IMR-90 (cell line): ENCODE results near the gene ACAD9. TPM values are rescaled to one million over a fixed set of nuclear protein-coding genes. Genes with fewer than 3 reads are reported as not detected.

Source experiments
- ATAC-seq: fragments of 200-7000 bp; cut with Tn5 transposase; 2 replicates; pipeline ENCODE4 v1.9.1; 2020; ENCODE audit warnings: low read depth, mild to moderate bottlenecking, moderate library complexity
- BruUV-seq: library from RNA; stranded (reverse); fragments of 400-500 nt; replicated peaks from 2 replicates; lab custom pipeline; 2021; lab: Mats Ljungman, UMichigan
- CTCF ChIA-PET: fragments of 300-600 bp; formaldehyde crosslinking; extraction: SDS; loops from one replicate; lab custom pipeline; 2021; ENCODE audit warnings: antibody characterized with exemption; lab: Yijun Ruan, JAX
- POLR2A ChIA-PET: fragments of 300-600 bp; sonication (Branson Sonifier 250); formaldehyde crosslinking; loops from one replicate; lab custom pipeline; 2022; ENCODE audit warnings: antibody characterized with exemption; ENCODE audit not compliant: unreplicated experiment; lab: Charles Lee
- DNase-seq: peaks from one replicate; pipeline ENCODE4 v3.0.0; 2013
- H2AFZ ChIP-seq: replicated peaks from 2 replicates; pipeline ENCODE3; 2013; ENCODE audit warnings: low read length, mild to moderate bottlenecking; ENCODE audit not compliant: poor library complexity
- H2AK5ac ChIP-seq: 2 replicates; pipeline ENCODE4 v1.6.1; 2013; ENCODE audit warnings: low read depth, low read length, inconsistent platforms
- H2AK9ac ChIP-seq: replicated peaks from 2 replicates; pipeline ENCODE3; 2013; ENCODE audit warnings: mild to moderate bottlenecking, low read depth, low read length, moderate library complexity; ENCODE audit not compliant: poor library complexity
- H2BK120ac ChIP-seq: 2 replicates; pipeline ENCODE4 v1.6.1; 2013; ENCODE audit warnings: low read depth, low read length, inconsistent platforms
- H2BK15ac ChIP-seq: 3 replicates; pipeline ENCODE4 v1.6.1; 2013; ENCODE audit warnings: low read depth, low read length, inconsistent platforms
- H2BK20ac ChIP-seq: 2 replicates; pipeline ENCODE4 v1.6.1; 2013; ENCODE audit warnings: low read depth, mild to moderate bottlenecking, inconsistent platforms, low read length, moderate library complexity
- H2BK5ac ChIP-seq: 2 replicates; pipeline ENCODE4 v1.6.1; 2013; ENCODE audit warnings: mild to moderate bottlenecking, low read depth, low read length, inconsistent platforms; ENCODE audit not compliant: poor library complexity, severe bottlenecking
- H3K14ac ChIP-seq: replicated peaks from 2 replicates; pipeline ENCODE4 v1.6.1; 2013; ENCODE audit warnings: low read depth, low read length, inconsistent platforms
- H3K18ac ChIP-seq: 2 replicates; pipeline ENCODE4 v1.6.1; 2013; ENCODE audit warnings: low read depth, low read length, control low read depth
- H3K23ac ChIP-seq: 2 replicates; pipeline ENCODE4 v1.6.1; 2013; ENCODE audit warnings: low read depth, low read length, inconsistent platforms
- H3K27ac ChIP-seq: 2 replicates; pipeline ENCODE4 v1.5.1; 2013; ENCODE audit warnings: mild to moderate bottlenecking, control low read depth, low read length; ENCODE audit not compliant: insufficient read depth
- H3K27me3 ChIP-seq: 2 replicates; pipeline ENCODE4 v1.6.1; 2013; ENCODE audit warnings: low read length; ENCODE audit not compliant: control insufficient read depth, insufficient read depth
- H3K36me3 ChIP-seq: 2 replicates; pipeline ENCODE4 v1.6.1; 2013; ENCODE audit warnings: low read length, mixed read lengths; ENCODE audit not compliant: control insufficient read depth, insufficient read depth
- H3K4ac ChIP-seq: 2 replicates; pipeline ENCODE4 v1.6.1; 2013; ENCODE audit warnings: low read depth, low read length, inconsistent platforms
- H3K4me1 ChIP-seq: 2 replicates; pipeline ENCODE4 v1.6.1; 2013; ENCODE audit warnings: low read length, mixed read lengths; ENCODE audit not compliant: control insufficient read depth, insufficient read depth
- H3K4me2 ChIP-seq: 2 replicates; pipeline ENCODE4 v1.6.1; 2013; ENCODE audit warnings: low read depth, mild to moderate bottlenecking, control low read depth, low read length, moderate library complexity
- H3K4me3 ChIP-seq: 2 replicates; pipeline ENCODE4 v1.5.1; 2013; ENCODE audit warnings: low read depth, mild to moderate bottlenecking, control low read depth, low read length, moderate library complexity; ENCODE audit not compliant: insufficient read depth
- H3K56ac ChIP-seq: 2 replicates; pipeline ENCODE4 v1.6.1; 2013; ENCODE audit warnings: low read length, inconsistent platforms; ENCODE audit not compliant: insufficient read depth; ENCODE audit errors: extremely low read depth
- H3K79me1 ChIP-seq, 2 experiments: 2 replicates each; pipeline ENCODE4 v1.6.1; 2013; ENCODE audit warnings: low read length in 2 of 2, inconsistent platforms in 1 of 2, low read depth in 1 of 2
- H3K9ac ChIP-seq: 2 replicates; pipeline ENCODE4 v1.6.1; 2013; ENCODE audit warnings: low read depth, low read length, control low read depth
- H3K9me1 ChIP-seq: 2 replicates; pipeline ENCODE4 v1.6.1; 2013; ENCODE audit warnings: low read length, inconsistent platforms; ENCODE audit not compliant: insufficient read depth
- H3K9me3 ChIP-seq: 2 replicates; pipeline ENCODE4 v1.6.1; 2013; ENCODE audit warnings: low read length; ENCODE audit not compliant: control insufficient read depth, insufficient read depth
- H4K20me1 ChIP-seq: 2 replicates; pipeline ENCODE4 v1.6.1; 2013; ENCODE audit warnings: low read length, inconsistent platforms; ENCODE audit not compliant: insufficient read depth
- H4K5ac ChIP-seq: 2 replicates; pipeline ENCODE4 v1.6.1; 2013; ENCODE audit warnings: mild to moderate bottlenecking, low read depth, low read length, control low read depth
- H4K8ac ChIP-seq, 2 experiments: 2 replicates each; pipeline ENCODE4 v1.6.1; 2013; ENCODE audit warnings: low read depth in 2 of 2, low read length in 2 of 2, control low read depth in 1 of 2, inconsistent platforms in 1 of 2
- H4K91ac ChIP-seq: 2 replicates; pipeline ENCODE4 v1.6.1; 2013; ENCODE audit warnings: low read depth, low read length, inconsistent platforms; ENCODE audit not compliant: insufficient read depth
- BHLHE40 ChIP-seq: fragments of 150-350 bp; IDR thresholded peaks from 2 replicates; pipeline ENCODE4 v1.6.1; 2016; ENCODE audit warnings: mild to moderate bottlenecking, low read depth, low read length
- CEBPB ChIP-seq: IDR thresholded peaks from 2 replicates; pipeline ENCODE4 v1.6.1; 2012; ENCODE audit warnings: low read depth, low read length, improper control_type of control experiment
- FOS ChIP-seq: fragments of 150-350 bp; IDR thresholded peaks from 2 replicates; pipeline ENCODE4 v1.6.1; 2016; ENCODE audit warnings: low read depth, low read length
- MAZ ChIP-seq: IDR thresholded peaks from 2 replicates; pipeline ENCODE4 v1.6.1; 2012; ENCODE audit warnings: low read depth, mild to moderate bottlenecking, low read length, improper control_type of control experiment, moderate library complexity, borderline replicate concordance
- MXI1 ChIP-seq: IDR thresholded peaks from 2 replicates; pipeline ENCODE4 v1.6.1; 2012; ENCODE audit warnings: low read depth, mild to moderate bottlenecking, low read length, moderate library complexity, borderline replicate concordance
- POLR2A ChIP-seq: IDR thresholded peaks from 2 replicates; pipeline ENCODE4 v1.6.1; 2012; ENCODE audit warnings: mild to moderate bottlenecking, low read depth, low read length
- RFX5 ChIP-seq: IDR thresholded peaks from 2 replicates; pipeline ENCODE4 v1.8.0; 2012; ENCODE audit warnings: low read depth, mild to moderate bottlenecking, low read length, moderate library complexity
- WGBS, 2 experiments: methylation state at CpG; one replicate each; pipeline versions ENCODE4 v1.1.5 to v1.1.7; 2013; ENCODE audit warnings: missing lambda C conversion rate in 2 of 2; ENCODE audit not compliant: insufficient read length in 1 of 2; ENCODE audit errors: extremely low coverage in 2 of 2; 5-methylcytosine and 5-hydroxymethylcytosine counted together
- dilution Hi-C: fragments of 300-500 bp; cut with HindIII; formaldehyde crosslinking; loops from one replicate; pipeline ENCODE4 v1.14.3; 2018; ENCODE audit warnings: low sequenced_read_pairs; ENCODE audit not compliant: unreplicated experiment
- in situ Hi-C: fragments of 300-500 bp; cut with MboI; formaldehyde crosslinking; loops from 3 replicates; pipeline ENCODE4 v1.14.3; 2019; ENCODE audit warnings: low sequenced_read_pairs, inconsistent platforms, mixed read lengths
- intact Hi-C: fragments of 100-400 bp; cut with micrococcal nuclease; formaldehyde crosslinking; loops from 2 replicates; pipeline ENCODE4 v1.10.0; 2022
- polyA plus RNA-seq, 3 experiments: library from polyadenylated mRNA; depleted of rRNA; stranded (reverse); fragments of >200 nt; gene quantifications; 2 replicates each; pipeline ENCODE4 v1.2.3, GENCODE V29; 2012; ENCODE audit warnings: low replicate concordance in 1 of 3
- total RNA-seq: library from RNA; depleted of rRNA; stranded (reverse); fragments of >200 nt; gene quantifications from 2 replicates; pipeline ENCODE4 v1.2.3, GENCODE V29; 2012
- TF ChIP-seq, protein P1 (sequence below): conservative IDR thresholded peaks from 2 replicates; pipeline ENCODE4 v1.5.1; 2012; ENCODE audit warnings: mild to moderate bottlenecking, low read depth, low read length, improper control_type of control experiment

Gene ACAD9
- total and polyA plus RNA-seq, 2 of the 4 experiments (the other 2 are of a cell fraction), result 31.2 to 41.3 TPM

- H2AK9ac ChIP-seq, result no peak overlapping the region
- no peak overlapping the region for H2BK15ac ChIP-seq
- H2AK5ac ChIP-seq, result no peak overlapping the region
- peaks cover 26% of the 10 kb centered on the region for H3K36me3 ChIP-seq
- H4K8ac ChIP-seq, result no peak overlapping the region
- H3K4me2 ChIP-seq, result no peak overlapping the region
- no peaks in the 10 kb centered on the region; the same call in 1 of the 2 replicates for H4K20me1 ChIP-seq
- no peak overlapping the region for H2BK120ac ChIP-seq
- TF ChIP-seq MXI1 (no peak), MAZ (no peak), FOS (no peak), POLR2A (no peak), BHLHE40 (no peak), CEBPB (no peak), RFX5 (no peak)
- TF ChIP-seq, protein P1, sequence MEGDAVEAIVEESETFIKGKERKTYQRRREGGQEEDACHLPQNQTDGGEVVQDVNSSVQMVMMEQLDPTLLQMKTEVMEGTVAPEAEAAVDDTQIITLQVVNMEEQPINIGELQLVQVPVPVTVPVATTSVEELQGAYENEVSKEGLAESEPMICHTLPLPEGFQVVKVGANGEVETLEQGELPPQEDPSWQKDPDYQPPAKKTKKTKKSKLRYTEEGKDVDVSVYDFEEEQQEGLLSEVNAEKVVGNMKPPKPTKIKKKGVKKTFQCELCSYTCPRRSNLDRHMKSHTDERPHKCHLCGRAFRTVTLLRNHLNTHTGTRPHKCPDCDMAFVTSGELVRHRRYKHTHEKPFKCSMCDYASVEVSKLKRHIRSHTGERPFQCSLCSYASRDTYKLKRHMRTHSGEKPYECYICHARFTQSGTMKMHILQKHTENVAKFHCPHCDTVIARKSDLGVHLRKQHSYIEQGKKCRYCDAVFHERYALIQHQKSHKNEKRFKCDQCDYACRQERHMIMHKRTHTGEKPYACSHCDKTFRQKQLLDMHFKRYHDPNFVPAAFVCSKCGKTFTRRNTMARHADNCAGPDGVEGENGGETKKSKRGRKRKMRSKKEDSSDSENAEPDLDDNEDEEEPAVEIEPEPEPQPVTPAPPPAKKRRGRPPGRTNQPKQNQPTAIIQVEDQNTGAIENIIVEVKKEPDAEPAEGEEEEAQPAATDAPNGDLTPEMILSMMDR, result no peak
- H2AFZ ChIP-seq, result no peak overlapping the region
- in situ Hi-C loops (no loop called here), intact Hi-C loops (no loop called here), dilution Hi-C loops (no loop called here)
- peaks cover 2% of the 10 kb centered on the region; the same call in 1 of the 2 replicates for H3K4me1 ChIP-seq
- no peak overlapping the region for H3K14ac ChIP-seq
- H3K23ac ChIP-seq, result no peak overlapping the region
- ATAC-seq, result no peak
- no peak overlapping the region for H3K9ac ChIP-seq
- no peaks in the 10 kb centered on the region for H3K27me3 ChIP-seq
- no peak for DNase-seq
- H3K56ac ChIP-seq, result no peak overlapping the region
- H4K91ac ChIP-seq, result no peak overlapping the region
- H3K9me1 ChIP-seq, result peaks cover 9% of the 10 kb centered on the region
- BruUV-seq, result no TSS peak
- H2BK5ac ChIP-seq, result no peak overlapping the region
- CTCF ChIA-PET, result no interaction called here
- no peak overlapping the region for H3K27ac ChIP-seq
- no peak overlapping the region for H3K4ac ChIP-seq
- peaks cover 17 to 72% of the 10 kb centered on the region in 2 experiments for H3K79me1 ChIP-seq
- no CpG with 5 or more reads among the region's 1 CpG for WGBS, 2 experiments
- no peak overlapping the region for H2BK20ac ChIP-seq
- no peaks in the 10 kb centered on the region for H3K9me3 ChIP-seq
- H3K4me3 ChIP-seq, result no peak overlapping the region
- no peak overlapping the region for H4K5ac ChIP-seq
- POLR2A ChIA-PET, result interaction anchor here (0.5 kb wide), 1 partner anchor 58 kb away, joined by 6 read pairs; no protein-coding TSS in a partner anchor
- no peak overlapping the region for H3K18ac ChIP-seq
These were observed 5.6 kb downstream of the ACAD9 start for GRCh38 chr3:128884992-128885391.
